A204.1 (cell line): ENCODE measurements around the gene FPR3.
A peak's percentile ranks its signal among the peaks of the same experiment; 100 is the strongest.
"Not testable (repeated sequence)": the region's sequence is repeated elsewhere in the genome, so short reads cannot be mapped to it uniquely, and the experiment has no call there.

ENCODE experiments used
- FAIRE-seq: peaks from 2 replicates; lab custom pipeline; 2012; peaks lifted over from hg19 to GRCh38; lab: Jason Lieb, UNC

The FPR3 gene, protein sequence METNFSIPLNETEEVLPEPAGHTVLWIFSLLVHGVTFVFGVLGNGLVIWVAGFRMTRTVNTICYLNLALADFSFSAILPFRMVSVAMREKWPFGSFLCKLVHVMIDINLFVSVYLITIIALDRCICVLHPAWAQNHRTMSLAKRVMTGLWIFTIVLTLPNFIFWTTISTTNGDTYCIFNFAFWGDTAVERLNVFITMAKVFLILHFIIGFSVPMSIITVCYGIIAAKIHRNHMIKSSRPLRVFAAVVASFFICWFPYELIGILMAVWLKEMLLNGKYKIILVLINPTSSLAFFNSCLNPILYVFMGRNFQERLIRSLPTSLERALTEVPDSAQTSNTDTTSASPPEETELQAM

GRCh38 chr19:51794885-51795490 lies at the start of gene FPR3:
Gene FPR3, plus strand, starts transcription at chr19:51795157. Its CDS starts 28,592 bp downstream, at chr19:51823749.
- no peak for FAIRE-seq

DNA sequence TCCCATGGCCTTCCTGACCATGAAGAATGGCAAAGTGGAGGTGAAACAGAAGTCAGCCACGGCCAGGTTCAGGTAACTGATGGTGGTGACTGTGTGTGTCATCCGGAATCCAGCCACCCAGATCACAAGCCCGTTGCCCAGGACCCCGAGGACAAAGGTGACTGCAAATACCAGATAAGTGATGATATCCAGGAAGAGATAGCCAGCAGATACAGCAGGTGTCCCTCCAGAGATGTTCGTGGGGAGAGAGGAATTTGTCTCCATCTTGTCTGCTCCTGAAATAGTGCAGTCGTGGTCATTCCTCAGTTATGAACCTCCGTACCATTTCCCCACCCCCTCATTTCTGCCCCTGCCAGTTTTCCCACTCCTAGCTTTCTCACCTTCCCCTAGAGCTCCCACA lies 48.2 kb upstream of the FPR3 start:
- no peak for FAIRE-seq

- no peak for FAIRE-seq
Measured at GRCh38 chr19:51749979-51750378, 45.0 kb upstream of the FPR3 start.

DNA sequence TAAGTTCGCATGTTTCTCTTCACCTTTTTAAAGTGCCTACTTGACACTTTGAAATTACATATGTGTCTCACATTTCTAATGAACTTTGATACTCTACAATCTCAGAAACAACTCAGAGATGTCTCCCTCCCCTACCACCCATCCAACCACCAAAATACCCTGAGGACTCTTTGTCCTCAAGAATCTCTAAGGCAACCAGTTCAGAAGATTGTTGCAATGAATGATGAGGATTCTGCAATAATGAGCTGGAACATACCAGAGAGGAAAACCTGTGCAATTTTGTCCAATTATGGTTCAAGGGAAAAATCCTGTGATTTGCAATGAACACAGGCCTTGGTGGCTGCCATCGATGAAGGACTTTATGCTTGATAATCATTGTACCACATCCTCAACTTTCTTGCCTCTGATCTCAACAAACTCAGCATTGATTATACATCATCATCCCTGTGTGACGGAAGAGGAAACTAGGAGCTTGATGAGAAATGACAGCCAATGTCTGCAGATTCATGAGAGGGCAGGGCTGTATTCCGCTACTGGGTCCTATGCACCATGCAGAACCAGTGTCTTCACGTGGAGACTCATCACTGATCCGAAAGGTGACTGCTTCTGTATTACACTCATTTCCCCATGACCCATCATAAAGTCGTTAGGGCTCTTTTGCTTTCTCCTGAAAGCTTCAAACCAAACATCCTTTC lies 44.4 kb upstream of the FPR3 start:
- FAIRE-seq = no peak

GRCh38 chr19:51751655-51752054 lies 43.3 kb upstream of the FPR3 start, which contains the start of gene FPR1:
Gene FPR1, minus strand, starts transcription at chr19:51751878. Its CDS starts 4,884 bp downstream, at chr19:51746994.
- no peak for FAIRE-seq

GRCh38 chr19:51754109-51754508 lies 40.8 kb upstream of the FPR3 start:
- FAIRE-seq = no peak

DNA sequence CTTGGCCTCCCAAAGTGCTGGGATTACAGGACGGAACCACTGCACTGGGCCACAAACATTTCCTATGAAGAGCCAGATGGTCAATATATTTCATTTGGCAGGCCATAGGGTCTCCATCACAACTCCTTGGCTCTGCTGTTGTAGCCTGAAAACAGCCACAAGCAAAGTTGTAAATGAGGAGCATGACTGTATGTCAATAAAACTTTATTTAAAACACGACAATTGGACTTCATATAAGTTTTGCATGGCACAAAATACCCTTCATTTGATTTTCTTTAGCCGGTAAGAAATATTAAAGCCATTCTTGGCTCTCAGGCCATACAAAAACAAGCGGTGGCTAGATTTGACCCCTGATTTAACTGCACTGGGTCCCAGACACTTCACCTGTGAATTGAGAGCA lies 40.2 kb upstream of the FPR3 start:
- FAIRE-seq = no peak

GRCh38 chr19:51755571-51755970 lies 39.4 kb upstream of the FPR3 start:
- no peak for FAIRE-seq

GRCh38 chr19:51760697-51761356 lies 34.1 kb upstream of the FPR3 start, which contains the start of gene FPR2:
Gene FPR2, plus strand, starts transcription at chr19:51761180. Its CDS starts 7,479 bp downstream, at chr19:51768659.
- FAIRE-seq = no peak

DNA sequence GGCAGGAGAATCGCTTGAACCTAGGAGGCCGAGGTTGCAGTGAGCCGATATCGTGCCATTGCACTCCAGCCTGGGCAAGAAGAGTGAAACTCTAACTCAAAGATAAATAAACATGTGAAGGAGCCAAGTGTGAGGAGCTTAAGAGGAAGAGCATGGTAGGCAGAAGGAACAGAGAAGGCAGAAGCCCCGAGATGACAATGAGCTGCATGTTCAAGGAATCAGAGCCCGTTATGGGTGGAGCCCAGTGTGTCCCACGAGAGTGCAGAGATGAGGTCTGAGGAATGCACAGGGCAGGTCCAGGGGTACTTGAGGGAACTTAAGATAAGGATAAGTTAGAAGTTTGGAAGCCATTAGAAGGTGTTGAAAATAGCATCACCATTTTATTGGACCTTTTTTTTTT lies 33.3 kb upstream of the FPR3 start:
- no peak for FAIRE-seq

DNA sequence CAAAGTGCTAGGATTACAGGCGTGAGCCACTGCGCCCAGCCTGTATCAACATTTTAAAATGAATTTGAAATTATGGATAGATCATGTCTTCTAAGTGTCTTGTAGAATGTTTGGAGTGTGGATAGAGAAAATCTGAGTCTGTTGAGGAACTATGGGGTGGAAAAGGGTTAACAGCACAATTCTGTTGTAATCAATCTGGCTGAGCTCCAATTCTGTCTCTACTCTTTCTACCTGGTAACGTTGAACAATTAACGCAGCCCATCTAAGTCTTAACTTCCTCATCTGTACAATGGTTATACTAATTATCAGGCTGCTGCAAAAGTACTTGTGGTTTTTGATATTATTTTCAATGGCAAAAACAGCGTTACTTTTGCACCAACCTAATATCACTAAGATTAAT lies 29.9 kb upstream of the FPR3 start:
- FAIRE-seq = no peak

DNA sequence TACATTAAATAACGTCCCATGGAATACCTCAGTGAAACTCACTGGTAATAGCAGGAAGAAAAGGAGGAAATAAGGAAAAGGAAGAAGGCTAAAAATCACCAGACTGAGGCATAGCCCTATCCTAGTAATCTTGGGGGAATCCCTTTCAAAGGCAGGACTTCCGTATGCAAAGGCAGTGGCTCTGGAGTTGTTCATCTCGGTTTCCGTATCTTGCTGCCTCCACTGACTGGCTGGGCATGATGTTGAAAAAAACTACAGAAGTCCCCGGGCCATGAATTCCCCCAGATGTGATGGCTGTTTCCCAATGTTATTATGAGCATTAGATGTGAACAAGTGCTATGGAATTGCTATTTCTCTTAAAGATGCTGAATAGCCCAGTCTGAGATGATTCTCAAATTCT lies 28.5 kb upstream of the FPR3 start:
- no peak for FAIRE-seq

DNA sequence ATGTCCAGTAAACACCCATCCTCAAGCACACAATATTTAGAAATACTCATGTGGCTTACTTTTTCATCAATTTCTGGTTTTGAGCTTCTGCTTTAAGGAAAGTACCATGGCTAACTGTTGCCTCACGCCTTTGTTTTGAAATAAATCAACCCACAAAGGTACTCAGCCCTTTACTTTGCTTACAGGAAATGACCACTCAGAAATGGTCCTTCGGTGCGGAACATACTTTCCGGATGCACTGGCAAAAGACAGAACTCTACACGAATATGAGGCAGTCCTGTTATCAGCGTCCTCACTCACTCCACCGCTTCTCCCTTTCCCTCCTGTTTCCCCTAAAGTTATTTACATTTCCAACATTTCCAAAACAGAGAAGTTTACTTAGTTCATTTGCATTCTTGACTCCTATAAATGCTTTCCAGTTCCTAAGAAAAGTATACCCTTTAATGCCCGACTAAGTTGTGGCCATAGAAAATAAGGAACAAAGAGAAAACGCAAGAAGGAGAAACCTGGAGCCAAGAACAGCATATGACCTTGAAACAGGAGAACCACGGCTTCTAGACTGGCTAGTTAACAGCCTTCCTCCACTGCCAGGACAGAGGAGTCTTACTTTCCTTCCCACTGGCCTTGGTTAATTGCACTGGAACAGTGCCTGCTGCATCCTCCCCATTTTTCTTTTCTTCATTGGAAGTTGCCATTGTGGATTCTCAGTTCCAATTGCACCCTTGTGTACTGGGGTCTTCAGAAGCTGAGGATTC lies 23.4 kb upstream of the FPR3 start:
- no peak for FAIRE-seq

DNA sequence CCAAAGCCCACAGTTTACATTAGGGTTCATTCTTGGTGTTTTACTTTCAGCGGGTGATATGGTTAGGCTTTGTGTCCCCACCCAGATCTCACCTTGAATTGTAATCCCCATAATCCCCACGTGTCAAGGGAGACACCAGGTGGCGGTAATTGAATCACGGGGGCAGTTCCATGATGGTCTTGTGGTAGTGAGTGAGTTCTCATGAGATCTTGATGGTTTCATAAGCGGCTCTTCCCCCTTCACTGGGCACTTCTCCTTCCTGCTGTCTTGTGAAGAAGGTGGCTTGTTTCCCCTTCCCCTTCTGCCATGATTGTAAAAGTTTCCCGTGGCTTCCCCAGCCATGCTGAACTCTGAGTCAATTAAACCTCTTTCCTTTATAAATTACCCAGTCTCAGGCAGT lies 22.0 kb upstream of the FPR3 start:
- no peak for FAIRE-seq

DNA sequence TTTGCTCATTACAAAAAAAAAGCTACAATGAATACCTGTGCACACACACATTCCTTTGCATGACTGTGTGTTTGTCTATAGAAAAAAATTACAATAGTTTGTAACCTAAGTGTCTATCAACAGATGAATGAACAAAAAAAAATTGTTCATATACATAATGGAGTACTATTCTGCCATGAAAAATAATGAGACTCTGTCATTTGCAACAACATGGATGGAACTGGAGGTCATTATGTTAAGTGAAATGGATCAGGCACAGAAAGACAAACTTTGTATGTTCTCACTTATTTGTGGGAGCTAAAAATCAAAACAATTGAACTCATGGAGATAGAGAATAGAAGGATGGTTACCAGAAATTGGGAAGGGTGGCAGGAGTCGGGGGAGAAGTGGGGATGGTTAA lies 18.4 kb upstream of the FPR3 start:
- not testable (repeated sequence) for FAIRE-seq

DNA sequence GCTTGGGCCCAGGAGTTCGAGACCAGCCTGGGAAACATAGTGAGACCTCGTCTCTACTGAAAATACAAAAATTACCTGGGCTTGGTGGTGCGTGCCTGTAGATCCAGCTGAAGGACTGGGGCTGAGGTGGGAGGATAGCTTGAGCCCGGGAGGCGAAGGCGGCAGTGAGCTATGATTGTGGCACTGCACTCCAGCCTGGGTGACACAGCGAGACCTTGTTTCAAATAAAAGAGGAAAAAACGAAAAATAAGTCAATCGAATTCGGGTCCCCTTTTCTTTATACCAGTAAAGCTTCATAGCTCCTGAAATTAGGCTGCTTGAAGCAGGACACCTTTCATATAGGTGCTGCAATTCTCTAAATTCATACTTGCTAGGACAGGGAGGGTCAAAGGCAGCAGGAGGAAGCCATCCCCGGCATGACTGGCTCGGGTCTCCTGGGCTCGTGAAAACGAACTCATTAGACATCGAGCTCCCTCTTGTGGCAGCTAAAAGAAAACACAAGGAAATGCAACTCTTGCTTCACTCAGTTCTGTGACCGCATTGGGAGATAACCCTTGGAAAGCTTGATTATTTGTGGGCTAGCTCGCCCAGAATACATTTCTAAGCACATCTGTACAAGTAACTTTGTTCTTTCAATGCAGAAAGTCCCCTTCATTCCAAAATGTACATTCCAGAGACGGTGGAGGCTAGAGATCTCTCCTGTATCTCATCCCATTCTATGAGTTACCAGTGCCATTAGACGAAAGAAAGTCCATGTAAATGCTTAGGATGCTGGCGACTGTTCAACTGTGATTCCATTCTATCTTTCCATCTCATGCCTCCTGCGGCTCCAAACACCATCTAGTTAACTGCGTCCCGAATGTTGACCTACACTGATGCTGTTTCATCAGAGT lies 17.1 kb upstream of the FPR3 start:
- FAIRE-seq = peak; percentile 68

DNA sequence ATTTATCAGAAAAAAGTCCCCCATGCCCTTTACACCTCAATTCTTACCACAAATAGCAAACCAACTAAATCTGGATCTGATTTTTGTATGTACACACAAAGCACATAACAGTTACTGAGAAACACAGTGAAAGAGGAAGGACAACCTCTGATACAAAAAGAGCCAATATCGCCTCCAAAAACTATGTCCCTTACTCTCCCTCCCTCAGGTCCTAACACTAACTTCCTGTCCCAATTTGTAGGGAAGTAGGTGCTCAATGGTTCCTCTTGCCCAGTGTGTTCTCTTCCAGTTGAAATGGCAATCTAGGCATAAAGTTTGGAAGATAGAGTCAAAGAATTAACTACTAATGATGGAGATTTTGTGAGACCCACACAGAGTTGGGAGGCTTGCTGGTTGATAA lies 15.8 kb upstream of the FPR3 start:
- no peak for FAIRE-seq

- FAIRE-seq = no peak
Measured at GRCh38 chr19:51779703-51780102, 15.3 kb upstream of the FPR3 start.

DNA sequence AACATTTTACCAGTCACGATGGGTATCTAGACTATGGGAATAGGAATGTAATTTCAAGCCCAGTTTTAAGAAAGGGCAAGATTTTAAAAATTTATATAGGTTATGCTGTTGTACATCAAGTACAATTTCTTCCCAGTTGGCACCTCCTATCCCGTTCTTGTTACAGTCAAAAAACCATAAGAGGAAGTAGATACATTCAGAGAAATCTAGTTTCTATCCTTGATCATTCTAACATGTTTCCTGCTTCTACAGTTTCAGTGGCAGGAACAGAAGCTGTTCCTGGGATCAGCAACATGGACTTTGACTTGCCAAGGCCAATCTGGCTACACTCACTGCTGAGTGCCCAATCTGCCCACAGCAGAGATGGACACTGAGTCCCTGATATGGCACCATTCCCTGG lies 14.7 kb upstream of the FPR3 start:
- no peak for FAIRE-seq

- no peak for FAIRE-seq
Measured at GRCh38 chr19:51781999-51782398, 13.0 kb upstream of the FPR3 start.

GRCh38 chr19:51783372-51783771 lies 11.6 kb upstream of the FPR3 start:
- FAIRE-seq = no peak
